ENCODE results near the gene ABO.

DNA sequence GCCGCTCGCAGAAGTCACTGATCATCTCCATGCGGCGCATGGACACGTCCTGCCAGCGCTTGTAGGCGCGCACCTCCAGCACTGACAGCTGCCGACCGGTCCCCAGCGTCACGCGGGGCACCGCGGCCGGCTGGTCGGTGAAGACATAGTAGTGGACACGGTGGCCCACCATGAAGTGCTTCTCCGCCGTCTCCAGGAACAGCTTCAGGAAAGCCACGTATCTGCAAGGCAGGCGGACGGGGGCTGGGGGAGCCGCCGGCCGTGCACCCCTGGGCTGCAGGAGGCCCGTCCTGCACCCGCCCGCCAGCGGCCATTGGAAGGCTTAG, 18.9 kb downstream of the ABO start:
- no peak for TF ChIP-seq SPI1 (IDR thresholded peaks at IDR 0.05; ENCODE audit: low read depth, low read length)
- no peak for TF ChIP-seq POLR2A (IDR thresholded peaks at IDR 0.05; ENCODE audit: low read depth, low read length)
